ENCODE data around the gene MYO19.

GRCh38 chr17:36503456-36504155 lies 31.1 kb downstream of the MYO19 start:
- TF ChIP-seq USF2 (IDR thresholded peaks at IDR 0.05; ENCODE audit: low read depth, low read length) (no peak), CTCF (conservative IDR thresholded peaks at IDR 0.05; ENCODE audit: low read depth, low read length) (no peak), CEBPB (IDR thresholded peaks at IDR 0.05; ENCODE audit: low read depth, low read length) (no peak), POLR2A (IDR thresholded peaks at IDR 0.05; ENCODE audit: low read depth, low read length) (no peak)

Measured in IMR-90 (cell line).